ENCODE results near the gene GSTT4.

GSTT4 gene

DNA sequence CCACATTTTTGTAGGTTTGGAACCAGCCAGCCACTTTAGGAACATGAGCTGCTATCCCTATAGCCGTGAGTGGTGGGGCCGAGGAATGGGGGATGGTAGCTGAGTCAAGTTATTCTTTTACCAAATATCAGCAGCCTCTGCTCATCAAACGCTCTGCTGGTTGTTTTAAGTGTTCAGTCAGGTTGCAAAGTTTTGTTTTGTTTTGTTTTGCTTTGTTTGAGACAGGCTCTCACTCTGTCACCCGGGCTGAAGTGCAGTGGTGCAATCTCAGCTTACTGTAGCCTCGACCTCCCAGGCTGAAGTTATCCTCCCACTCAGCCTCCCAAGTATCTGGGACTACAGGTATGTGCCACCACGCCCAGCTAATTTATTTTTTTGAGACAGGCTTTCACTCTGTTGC, 20.2 kb upstream of the GSTT4 start:
- Histone ChIP-seq H3K27me3 (replicated peaks; ENCODE audit: control insufficient read depth, insufficient read depth, low read length) (no peaks in the 10 kb centered on the region), H3K4me3 (replicated peaks; ENCODE audit: low read depth, low read length) (no peak overlapping the region), H3K36me3 (ENCODE audit: control insufficient read depth, insufficient read depth, low read length) (peaks cover 3% of the 10 kb centered on the region)
- DNase-seq (ENCODE audit: extremely low read depth, insufficient read length) = no peak
- TF ChIP-seq, protein P1, sequence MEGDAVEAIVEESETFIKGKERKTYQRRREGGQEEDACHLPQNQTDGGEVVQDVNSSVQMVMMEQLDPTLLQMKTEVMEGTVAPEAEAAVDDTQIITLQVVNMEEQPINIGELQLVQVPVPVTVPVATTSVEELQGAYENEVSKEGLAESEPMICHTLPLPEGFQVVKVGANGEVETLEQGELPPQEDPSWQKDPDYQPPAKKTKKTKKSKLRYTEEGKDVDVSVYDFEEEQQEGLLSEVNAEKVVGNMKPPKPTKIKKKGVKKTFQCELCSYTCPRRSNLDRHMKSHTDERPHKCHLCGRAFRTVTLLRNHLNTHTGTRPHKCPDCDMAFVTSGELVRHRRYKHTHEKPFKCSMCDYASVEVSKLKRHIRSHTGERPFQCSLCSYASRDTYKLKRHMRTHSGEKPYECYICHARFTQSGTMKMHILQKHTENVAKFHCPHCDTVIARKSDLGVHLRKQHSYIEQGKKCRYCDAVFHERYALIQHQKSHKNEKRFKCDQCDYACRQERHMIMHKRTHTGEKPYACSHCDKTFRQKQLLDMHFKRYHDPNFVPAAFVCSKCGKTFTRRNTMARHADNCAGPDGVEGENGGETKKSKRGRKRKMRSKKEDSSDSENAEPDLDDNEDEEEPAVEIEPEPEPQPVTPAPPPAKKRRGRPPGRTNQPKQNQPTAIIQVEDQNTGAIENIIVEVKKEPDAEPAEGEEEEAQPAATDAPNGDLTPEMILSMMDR (IDR thresholded peaks at IDR 0.05; ENCODE audit: insufficient read depth, low read length, poor library complexity, severe bottlenecking) = no peak

DNA sequence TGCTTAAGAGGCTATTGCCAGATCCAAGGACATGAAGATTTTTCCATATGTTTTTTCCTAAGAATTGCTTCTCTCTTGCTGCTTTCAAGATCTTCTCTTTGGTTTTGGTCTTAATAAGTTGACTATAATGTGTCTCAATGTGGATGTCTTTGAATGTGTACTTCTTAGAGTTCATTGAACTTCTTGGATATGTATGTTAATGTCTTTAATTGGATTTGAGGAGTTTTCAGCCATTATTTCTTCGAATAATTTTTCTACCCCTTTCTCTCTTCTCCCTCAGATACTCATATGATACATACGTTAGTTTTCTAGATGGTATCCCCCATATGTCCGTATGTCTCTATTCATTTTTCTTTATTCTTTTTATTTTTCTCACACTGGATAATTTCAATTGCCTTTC, 19.1 kb upstream of the GSTT4 start:
- Histone ChIP-seq H3K4me3 (replicated peaks; ENCODE audit: low read depth, low read length) (no peak overlapping the region), H3K27me3 (replicated peaks; ENCODE audit: control insufficient read depth, insufficient read depth, low read length) (no peaks in the 10 kb centered on the region), H3K36me3 (ENCODE audit: control insufficient read depth, insufficient read depth, low read length) (peaks cover 3% of the 10 kb centered on the region)
- TF ChIP-seq, protein P1 (IDR thresholded peaks at IDR 0.05; ENCODE audit: insufficient read depth, low read length, poor library complexity, severe bottlenecking) = no peak
- no peak for DNase-seq (ENCODE audit: extremely low read depth, insufficient read length)

DNA sequence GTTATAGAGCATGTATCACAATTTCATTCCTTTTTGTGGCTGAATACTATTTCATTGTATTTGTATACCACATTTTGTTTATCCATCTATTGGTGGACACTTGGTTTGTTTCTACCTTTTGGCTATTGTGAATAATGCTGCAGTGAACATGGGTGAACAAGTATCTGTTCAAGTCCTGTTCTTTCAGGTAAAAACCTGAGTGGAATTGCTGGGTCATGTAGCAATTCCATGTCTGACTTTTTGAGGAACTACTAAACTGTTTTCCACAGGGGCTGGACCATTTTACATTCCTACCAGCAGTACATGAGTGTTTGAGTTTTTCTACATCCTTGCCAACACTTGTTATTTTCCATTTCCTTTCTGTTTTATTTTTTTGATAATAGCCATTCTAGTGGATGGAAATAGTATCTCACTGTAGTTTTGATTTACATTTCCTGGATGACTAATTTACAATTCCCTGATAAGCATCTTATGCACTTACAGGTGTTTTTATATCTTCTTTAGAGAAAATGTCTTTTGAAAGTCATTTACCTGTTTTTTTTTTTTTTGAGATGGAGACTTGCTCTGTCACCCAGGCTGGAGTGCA, 18.0 kb upstream of the GSTT4 start:
- peaks cover 3% of the 10 kb centered on the region for H3K36me3 ChIP-seq (ENCODE audit: control insufficient read depth, insufficient read depth, low read length)
- no peaks in the 10 kb centered on the region for H3K27me3 ChIP-seq (replicated peaks; ENCODE audit: control insufficient read depth, insufficient read depth, low read length)
- DNase-seq (ENCODE audit: extremely low read depth, insufficient read length) = no peak
- TF ChIP-seq, protein P1 (IDR thresholded peaks at IDR 0.05; ENCODE audit: insufficient read depth, low read length, poor library complexity, severe bottlenecking) = no peak
- no peak overlapping the region for H3K4me3 ChIP-seq (replicated peaks; ENCODE audit: low read depth, low read length)

DNA sequence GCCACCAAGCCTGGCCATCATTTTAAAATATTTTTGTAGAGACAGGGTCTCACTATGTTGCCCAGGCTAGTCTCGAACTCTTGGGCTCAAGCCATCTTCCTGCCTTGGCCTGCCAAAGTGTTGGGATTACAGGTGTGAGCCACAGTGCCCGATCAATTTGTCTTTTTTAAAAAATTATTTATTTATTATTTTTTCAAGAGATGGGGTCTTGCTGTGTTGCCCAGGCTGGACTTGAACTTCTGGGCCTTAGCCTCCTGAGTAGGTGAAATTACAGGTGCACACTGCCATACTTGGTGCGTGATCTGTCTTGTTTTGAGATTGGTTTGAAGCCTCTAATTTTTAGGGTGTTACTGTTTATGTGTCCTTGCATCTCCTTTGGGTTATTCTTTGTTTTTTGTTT, 16.1 kb upstream of the GSTT4 start:
- no peaks in the 10 kb centered on the region for H3K27me3 ChIP-seq (replicated peaks; ENCODE audit: control insufficient read depth, insufficient read depth, low read length)
- H3K4me3 ChIP-seq (replicated peaks; ENCODE audit: low read depth, low read length) = no peak overlapping the region
- DNase-seq (ENCODE audit: extremely low read depth, insufficient read length) = no peak
- peaks cover 3% of the 10 kb centered on the region for H3K36me3 ChIP-seq (ENCODE audit: control insufficient read depth, insufficient read depth, low read length)
- TF ChIP-seq, protein P1 (IDR thresholded peaks at IDR 0.05; ENCODE audit: insufficient read depth, low read length, poor library complexity, severe bottlenecking) = no peak

DNA sequence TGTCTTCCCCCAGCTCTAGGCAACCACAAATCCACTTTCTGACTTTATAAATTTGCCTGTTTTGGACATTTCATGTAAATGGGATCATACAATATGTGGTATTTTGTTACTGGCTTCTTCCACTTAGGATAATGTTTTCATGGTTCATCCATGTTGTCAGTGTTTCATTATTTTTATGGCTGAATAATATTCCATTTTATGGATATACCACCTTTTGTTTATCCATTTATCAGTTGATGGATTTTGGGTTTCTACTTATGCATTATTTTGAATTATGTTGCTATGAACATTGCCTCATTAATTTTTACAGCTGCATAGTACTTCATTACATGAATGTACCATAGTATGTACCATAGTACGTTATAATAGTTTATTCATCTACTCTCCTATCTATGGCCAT, 10.9 kb upstream of the GSTT4 start:
- Histone ChIP-seq H3K36me3 (ENCODE audit: control insufficient read depth, insufficient read depth, low read length) (no peaks in the 10 kb centered on the region), H3K4me3 (replicated peaks; ENCODE audit: low read depth, low read length) (no peak overlapping the region), H3K27me3 (replicated peaks; ENCODE audit: control insufficient read depth, insufficient read depth, low read length) (no peaks in the 10 kb centered on the region)
- no peak for DNase-seq (ENCODE audit: extremely low read depth, insufficient read length)
- TF ChIP-seq, protein P1 (IDR thresholded peaks at IDR 0.05; ENCODE audit: insufficient read depth, low read length, poor library complexity, severe bottlenecking) = no peak

DNA sequence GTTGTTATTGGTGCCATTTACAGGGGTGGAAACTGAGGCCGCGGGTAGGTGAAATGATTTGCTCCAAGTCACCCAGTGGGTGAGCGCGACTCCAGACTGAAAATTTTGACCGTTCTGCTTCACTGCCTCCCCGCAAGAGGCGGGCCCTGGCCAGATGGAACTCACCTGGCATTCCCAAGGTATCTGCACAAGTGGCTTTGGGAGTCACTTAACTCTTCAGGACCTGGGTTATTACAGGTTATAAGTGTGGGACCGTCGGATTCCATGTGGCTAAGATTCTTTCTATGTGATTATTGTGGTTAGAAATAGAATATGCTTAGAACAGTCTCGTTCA, 6.4 kb upstream of the GSTT4 start:
- no peak for DNase-seq (ENCODE audit: extremely low read depth, insufficient read length)

More for the DNA sequence above, 6.4 kb upstream of the GSTT4 start:
- TF ChIP-seq, protein P1 (IDR thresholded peaks at IDR 0.05; ENCODE audit: insufficient read depth, low read length, poor library complexity, severe bottlenecking) = no peak
- H3K27me3 ChIP-seq (replicated peaks; ENCODE audit: control insufficient read depth, insufficient read depth, low read length) = no peaks in the 10 kb centered on the region
- no peaks in the 10 kb centered on the region for H3K36me3 ChIP-seq (ENCODE audit: control insufficient read depth, insufficient read depth, low read length)
- H3K4me3 ChIP-seq (replicated peaks; ENCODE audit: low read depth, low read length) = peak overlapping the region; percentile 68
